Osteocyte (in vitro differentiated cells): ENCODE data around the gene TCAF2. TPM values are rescaled to one million over a fixed set of nuclear protein-coding genes. Genes with fewer than 3 reads are reported as not detected.
"Not testable (repeated sequence)": the region's sequence is repeated elsewhere in the genome, so short reads cannot be mapped to it uniquely, and the experiment has no call there.

ENCODE experiments used
- DNase-seq: peaks from one replicate; pipeline ENCODE4 v3.0.0; 2021; ENCODE audit warnings: mixed read lengths; ENCODE audit not compliant: unreplicated experiment; ENCODE audit errors: extremely low spot score
- H3K27ac Mint-ChIP-seq: one replicate; pipeline ENCODE4 v1.8.0; 2021; ENCODE audit warnings: mild to moderate bottlenecking, mixed read lengths; ENCODE audit not compliant: unreplicated experiment
- H3K27me3 Mint-ChIP-seq: one replicate; pipeline ENCODE4 v1.8.0; 2021; ENCODE audit warnings: mixed read lengths; ENCODE audit not compliant: unreplicated experiment
- H3K36me3 Mint-ChIP-seq: one replicate; pipeline ENCODE4 v1.8.0; 2021; ENCODE audit warnings: mixed read lengths; ENCODE audit not compliant: unreplicated experiment
- H3K4me1 Mint-ChIP-seq: one replicate; pipeline ENCODE4 v1.8.0; 2021; ENCODE audit warnings: mixed read lengths; ENCODE audit not compliant: unreplicated experiment
- H3K4me3 Mint-ChIP-seq: one replicate; pipeline ENCODE4 v1.8.0; 2021; ENCODE audit warnings: mild to moderate bottlenecking, moderate library complexity, mixed read lengths; ENCODE audit not compliant: unreplicated experiment
- H3K9me3 Mint-ChIP-seq: one replicate; pipeline ENCODE4 v1.8.0; 2021; ENCODE audit warnings: mixed read lengths; ENCODE audit not compliant: unreplicated experiment
- total RNA-seq: library from RNA; stranded (reverse); gene quantifications from 2 replicates; pipeline ENCODE4 v1.2.1, GENCODE V29; 2021

The TCAF2 gene
- total RNA-seq, 1 donor from 2014 or later, result 2.5 TPM

DNA sequence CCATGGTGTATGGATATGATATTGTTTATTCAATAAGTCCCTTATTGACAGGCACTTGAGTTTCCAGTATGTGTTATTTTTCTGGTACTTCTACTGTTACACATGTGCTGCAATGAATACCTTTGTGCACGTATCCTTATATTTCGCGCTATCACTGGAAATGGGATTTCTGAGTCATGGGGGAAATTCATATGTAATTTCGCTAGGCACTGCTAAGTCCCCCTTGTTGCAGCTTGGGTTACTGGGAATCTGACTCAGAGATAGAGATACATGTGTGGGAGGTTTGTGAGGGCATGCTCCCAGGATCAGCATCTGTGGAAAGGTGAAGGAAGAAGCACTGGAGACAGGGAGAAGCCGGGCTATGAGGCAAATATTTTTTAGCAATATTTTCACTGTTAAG lies 9.9 kb downstream of the TCAF2 start:
- H3K27ac Mint-ChIP-seq, H3K27me3 Mint-ChIP-seq, H3K4me3 Mint-ChIP-seq, DNase-seq, H3K9me3 Mint-ChIP-seq, H3K4me1 Mint-ChIP-seq, H3K36me3 Mint-ChIP-seq: not testable (repeated sequence)

DNA sequence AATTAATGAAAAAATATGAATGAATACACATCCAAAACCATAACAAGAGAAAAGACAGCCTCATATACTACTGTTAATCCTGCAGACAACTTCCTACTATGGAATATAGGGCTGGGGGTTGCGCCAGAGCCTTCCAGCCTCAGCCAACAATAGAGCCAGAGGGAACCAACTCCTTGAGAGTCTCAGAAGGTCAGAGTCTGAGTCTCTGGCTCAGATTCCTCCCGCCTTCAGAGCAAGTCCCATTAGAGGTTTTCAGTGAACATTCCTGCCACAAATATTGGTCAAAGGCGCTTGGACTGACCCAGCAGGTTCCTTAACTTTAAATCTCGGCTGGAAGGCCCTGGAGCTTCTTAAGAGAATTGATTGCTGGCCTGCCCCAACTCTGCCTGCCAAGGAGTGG lies 11.7 kb downstream of the TCAF2 start:
- not testable (repeated sequence) for H3K4me3 Mint-ChIP-seq, H3K27ac Mint-ChIP-seq, DNase-seq, H3K36me3 Mint-ChIP-seq, H3K4me1 Mint-ChIP-seq, H3K27me3 Mint-ChIP-seq, H3K9me3 Mint-ChIP-seq

DNA sequence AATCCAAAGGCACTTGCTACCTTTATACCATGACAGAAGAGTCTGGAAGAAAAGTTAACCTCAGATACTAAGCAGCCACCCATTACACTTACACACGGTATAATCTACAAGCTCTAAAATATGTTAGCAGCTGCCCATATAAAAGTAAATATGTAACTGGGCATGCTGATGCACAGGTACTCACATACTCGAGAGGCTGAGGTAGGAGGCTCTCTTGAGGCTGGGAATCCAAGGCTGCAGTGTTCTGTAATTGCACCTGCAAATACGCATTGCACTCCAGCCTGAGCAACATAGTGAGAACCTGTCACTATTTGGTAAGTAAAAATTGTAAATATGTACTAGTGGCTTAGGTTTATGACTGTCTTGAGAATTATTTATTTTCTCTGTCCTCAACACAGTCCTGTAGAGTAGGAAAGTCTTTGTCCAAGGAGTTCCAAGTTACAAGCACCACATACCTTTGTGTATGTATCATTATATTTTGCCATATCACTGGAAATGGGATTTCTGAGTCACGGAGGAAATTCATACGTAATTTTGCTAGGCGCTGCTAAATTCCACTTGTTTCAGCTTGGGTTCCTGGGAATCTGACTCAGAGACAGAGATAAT lies 12.3 kb downstream of the TCAF2 start:
- not testable (repeated sequence) for H3K4me3 Mint-ChIP-seq, H3K4me1 Mint-ChIP-seq, DNase-seq, H3K36me3 Mint-ChIP-seq, H3K27ac Mint-ChIP-seq, H3K27me3 Mint-ChIP-seq, H3K9me3 Mint-ChIP-seq

DNA sequence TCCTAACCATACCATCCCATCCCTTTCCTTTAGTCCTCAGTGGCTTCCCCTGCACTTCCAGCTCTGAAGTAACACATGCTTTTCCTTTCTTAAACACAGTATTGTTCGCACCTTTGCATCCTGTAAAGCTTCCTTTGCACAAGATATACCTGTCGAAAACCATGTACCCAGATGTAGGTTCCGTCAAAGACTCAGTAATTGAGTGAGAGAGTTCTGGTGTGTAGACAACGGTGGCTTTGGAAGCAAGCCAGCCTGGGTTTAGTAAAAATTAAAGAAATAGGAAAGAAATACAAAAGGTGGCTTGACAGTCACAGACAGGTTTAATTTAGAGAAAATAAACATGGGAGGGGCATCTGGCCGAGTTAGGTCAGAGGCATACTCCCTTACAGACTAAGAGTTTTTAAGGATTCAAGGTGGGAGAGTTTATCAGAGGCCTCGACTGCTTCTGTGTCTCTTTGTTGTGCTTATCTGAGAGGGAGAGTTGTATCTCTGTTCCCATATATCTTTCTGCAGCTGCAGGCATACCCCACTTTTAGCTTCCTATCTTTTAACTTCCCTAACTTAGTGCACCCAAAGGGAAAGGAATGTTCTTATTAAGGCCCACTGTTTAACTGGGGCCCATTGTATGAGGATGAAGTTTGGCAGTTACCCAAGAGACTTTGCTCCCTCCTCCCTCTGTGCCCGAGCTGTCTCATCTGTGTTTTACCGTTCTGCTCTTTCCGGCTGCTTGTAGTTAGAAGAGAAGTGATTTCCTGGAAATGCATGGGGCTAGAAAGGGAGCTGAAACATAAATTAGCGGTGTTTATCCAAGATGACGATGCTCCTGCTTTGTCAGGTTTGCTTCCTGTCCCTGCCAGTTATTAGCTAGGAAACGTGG lies 14.8 kb downstream of the TCAF2 start:
- not testable (repeated sequence) for H3K4me3 Mint-ChIP-seq, H3K9me3 Mint-ChIP-seq, H3K36me3 Mint-ChIP-seq, H3K4me1 Mint-ChIP-seq, DNase-seq, H3K27me3 Mint-ChIP-seq, H3K27ac Mint-ChIP-seq

DNA sequence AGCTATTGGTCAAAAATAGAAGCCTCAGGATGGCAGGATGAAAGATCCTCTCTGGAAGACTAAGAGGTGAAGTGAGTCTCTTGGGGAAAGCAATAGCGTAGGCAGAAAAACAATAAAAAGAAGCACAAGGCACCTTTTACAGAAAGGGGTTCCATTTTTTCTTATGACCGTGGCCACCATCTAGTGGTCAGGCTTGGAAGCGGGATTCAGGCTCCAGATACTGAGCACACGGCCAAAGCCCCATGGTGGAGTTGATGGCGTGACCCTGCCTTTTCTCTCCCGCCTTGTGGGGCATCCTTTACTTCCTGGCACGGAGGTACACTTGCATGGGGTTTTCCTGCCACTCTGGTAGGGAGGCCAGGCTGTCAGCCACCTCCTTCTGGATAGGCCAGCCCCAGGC lies 18.6 kb downstream of the TCAF2 start:
- not testable (repeated sequence) for H3K4me3 Mint-ChIP-seq, H3K36me3 Mint-ChIP-seq, H3K27me3 Mint-ChIP-seq, H3K27ac Mint-ChIP-seq, H3K4me1 Mint-ChIP-seq, DNase-seq, H3K9me3 Mint-ChIP-seq

DNA sequence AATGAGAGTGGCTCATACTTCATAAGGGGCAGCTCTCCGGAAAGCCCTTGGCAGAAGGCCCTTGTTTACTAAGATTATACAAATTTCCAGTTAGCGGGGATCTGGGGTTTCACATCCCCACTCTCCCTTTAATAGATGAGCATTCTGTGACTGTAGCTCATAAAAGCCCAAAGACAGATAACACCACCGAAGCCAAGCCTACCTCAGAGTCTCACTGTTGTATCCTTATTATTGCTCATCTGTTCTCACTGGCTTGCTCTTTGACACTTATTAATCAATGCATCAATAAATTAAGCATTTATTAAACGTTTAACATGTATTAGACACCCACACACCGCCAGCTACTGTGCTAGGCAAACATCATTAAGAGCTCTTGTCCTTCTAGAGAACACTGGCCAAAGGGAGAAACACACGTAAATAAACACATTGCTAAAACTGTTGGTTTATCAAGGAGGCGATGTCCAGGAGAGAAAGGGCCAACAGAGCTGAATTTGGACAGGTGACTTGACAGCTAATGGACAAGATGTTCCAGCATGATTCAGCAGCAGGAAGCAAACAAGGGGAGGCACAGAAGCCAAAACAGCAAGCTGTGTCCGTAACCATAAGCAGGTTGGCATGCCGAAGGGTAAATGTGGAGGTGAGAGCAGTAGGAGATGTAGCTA lies 19.9 kb downstream of the TCAF2 start:
- not testable (repeated sequence) for DNase-seq, H3K27me3 Mint-ChIP-seq, H3K27ac Mint-ChIP-seq, H3K36me3 Mint-ChIP-seq, H3K4me1 Mint-ChIP-seq, H3K4me3 Mint-ChIP-seq, H3K9me3 Mint-ChIP-seq

DNA sequence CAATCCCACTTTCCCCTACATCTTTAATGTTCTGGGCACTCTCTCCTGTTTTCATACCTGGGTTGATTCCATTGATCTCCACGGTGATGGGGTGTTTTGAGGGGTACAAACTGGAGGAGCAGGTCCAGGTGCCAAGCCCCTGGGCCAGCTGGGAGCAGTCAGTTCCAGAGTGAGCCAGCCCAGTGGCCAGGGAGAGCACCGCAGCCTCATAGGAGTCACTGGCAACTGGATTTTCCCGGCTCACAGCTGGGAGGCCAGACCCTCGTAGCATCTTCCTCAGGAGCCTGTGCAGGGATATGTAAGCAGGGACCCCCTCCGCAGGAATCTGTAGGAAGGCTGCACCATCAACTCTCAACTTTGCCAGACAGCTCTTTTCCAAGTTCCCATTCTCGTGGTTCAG lies 25.8 kb downstream of the TCAF2 start:
- H3K9me3 Mint-ChIP-seq, H3K4me1 Mint-ChIP-seq, H3K27ac Mint-ChIP-seq, H3K36me3 Mint-ChIP-seq, H3K27me3 Mint-ChIP-seq, DNase-seq, H3K4me3 Mint-ChIP-seq: not testable (repeated sequence)

DNA sequence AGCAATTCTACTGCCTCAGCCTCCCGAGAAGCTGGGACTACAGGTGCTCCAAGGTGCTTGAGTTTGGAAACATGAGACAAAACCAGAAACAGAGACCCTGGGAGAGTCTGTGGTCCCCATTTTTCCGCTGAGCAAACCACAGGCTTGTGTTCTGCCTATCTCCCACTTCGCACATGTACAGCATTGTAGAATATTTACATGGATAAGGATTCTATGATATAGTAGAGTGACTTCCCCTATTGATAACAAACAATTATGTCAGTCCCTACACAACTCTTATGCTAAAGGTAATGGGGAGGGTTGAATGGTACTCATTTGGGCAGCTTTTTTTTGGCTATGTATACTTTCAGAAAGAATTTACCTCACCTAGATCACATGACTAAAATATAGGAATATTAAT lies 29.1 kb downstream of the TCAF2 start:
- not testable (repeated sequence) for H3K9me3 Mint-ChIP-seq, H3K4me1 Mint-ChIP-seq, H3K27ac Mint-ChIP-seq, H3K36me3 Mint-ChIP-seq, DNase-seq, H3K27me3 Mint-ChIP-seq, H3K4me3 Mint-ChIP-seq

DNA sequence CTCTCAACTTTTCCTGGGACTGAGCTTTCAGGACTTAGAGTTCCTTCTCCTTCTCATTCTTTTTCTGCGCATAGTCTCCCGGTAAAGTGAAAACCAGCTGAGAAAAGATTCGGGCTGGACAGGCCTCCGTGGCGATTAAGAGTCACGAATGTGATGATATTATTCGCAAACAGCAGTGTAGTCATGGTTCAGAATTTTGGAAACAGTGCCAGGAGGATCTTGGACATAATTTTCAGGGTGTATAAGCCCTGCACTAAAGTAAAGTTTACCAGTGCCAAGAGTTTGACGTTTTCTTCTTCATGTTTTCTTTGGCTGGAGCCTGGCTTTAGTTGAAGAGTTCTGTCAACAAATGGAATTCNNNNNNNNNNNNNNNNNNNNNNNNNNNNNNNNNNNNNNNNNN lies 29.7 kb downstream of the TCAF2 start:
- H3K27ac Mint-ChIP-seq, H3K4me3 Mint-ChIP-seq, H3K4me1 Mint-ChIP-seq, H3K9me3 Mint-ChIP-seq, H3K36me3 Mint-ChIP-seq, H3K27me3 Mint-ChIP-seq, DNase-seq: not testable (repeated sequence)

Other genes starting within 250 kb of the TCAF2 start
- 370 and 412 TPM in 2 replicates for gene ZYX, start 239.6 kb upstream of the TCAF2 start, total RNA-seq
- gene EPHA1, start 212.1 kb upstream of the TCAF2 start, total RNA-seq, result not detected in 2 replicates
- gene TAS2R60, start 177.5 kb upstream of the TCAF2 start, total RNA-seq, result not detected in 2 replicates
- gene TAS2R41, start 143.1 kb upstream of the TCAF2 start, total RNA-seq, result not detected in 2 replicates
- gene CTAGE15, start 49.2 kb upstream of the TCAF2 start, total RNA-seq, result not detected in 2 replicates
- gene CTAGE6, start 136.7 kb downstream of the TCAF2 start, total RNA-seq, result 0.60 and 0.86 TPM in 2 replicates